ENCODE measurements around the gene RAF1.
A peak's percentile ranks its signal among the peaks of the same experiment; 100 is the strongest.

RAF1 gene

DNA sequence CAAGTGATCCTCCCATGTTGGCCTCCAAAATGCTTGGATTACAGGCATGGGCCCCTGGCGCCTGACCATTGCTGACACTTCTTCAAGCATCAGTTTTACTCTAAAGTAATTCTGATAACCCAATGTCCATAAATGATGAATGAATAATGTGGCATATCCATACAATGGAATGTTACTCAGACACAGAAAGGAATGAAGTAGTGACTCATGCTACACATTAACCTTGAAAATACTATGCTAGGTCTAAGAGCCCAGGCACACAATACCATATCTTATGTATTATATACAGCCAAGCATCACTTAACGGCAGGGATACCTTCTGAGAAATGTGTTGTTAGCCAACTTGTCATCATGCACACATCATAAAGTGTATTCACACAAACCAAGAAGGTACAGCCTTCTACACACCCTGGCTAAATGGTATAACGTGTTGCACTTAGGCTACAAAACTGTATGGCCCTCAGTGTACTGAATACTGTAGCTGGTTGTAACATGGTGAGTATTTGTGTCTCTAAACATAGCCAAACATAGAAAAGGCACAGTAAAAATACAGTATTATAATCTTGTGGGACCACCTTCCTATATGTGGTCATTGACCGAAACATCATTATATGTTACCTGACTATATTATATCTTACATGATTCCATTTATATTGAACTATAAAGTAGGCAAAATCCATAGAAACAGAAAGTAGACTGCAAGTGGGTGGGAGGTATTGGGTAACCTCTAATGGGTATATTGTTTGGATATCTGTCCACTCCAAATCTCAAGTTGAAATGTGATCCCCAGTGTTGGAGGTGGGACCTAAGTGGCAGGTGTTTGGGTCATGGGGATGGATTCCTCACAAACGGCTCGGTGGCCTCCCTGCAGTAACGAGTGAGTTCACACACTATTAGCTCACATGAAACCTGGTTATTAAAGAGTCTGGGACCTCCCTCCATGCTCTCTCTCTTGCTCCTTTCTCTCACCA, 75.6 kb downstream of the RAF1 start:
- peak in 1 of 2 experiments; percentile 43 for DNase-seq

DNA sequence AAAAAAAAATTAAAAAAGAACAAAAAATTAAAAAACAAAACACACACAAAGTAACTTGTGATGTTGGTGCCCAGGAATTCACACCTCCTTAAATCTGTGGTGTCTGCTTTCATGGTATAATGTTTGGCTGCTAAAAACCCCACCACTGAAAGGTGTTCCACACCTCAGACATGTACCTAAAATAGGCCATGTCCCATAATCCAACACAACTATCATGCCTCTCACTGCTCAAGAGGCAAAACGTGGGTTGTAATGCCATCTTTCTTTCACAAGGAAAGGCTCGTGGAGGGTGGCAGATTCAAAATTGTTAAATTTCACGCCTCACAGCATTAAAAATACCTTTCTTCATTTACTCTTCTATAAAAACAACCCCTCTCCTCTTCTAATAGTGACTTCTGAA, 77.5 kb downstream of the RAF1 start:
- no peak for DNase-seq

- DNase-seq = no peak
Measured at GRCh38 chr3:12585970-12586369, 77.9 kb downstream of the RAF1 start.

DNA sequence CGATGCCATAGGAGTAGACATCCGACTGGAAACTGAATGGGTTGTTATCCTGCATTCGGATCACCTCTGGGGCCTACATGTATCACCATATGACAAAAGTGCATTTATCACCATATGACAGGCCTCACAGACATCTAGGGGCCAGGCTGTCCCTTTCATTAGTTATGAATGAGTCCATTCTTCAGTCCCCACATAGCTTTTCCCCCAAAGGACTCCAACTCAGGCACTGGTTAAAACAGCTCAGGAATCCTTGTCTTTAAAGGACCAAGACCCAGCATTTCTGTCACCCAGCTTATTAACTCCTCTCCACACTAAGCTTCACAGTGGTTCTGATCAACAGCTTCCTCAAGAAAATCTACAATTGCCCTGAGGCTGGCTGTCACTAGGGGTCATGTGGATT, 78.7 kb downstream of the RAF1 start:
- DNase-seq = no peak

GRCh38 chr3:12584083-12584482, 79.8 kb downstream of the RAF1 start:
- no peak for DNase-seq

GRCh38 chr3:12583280-12583679, 80.6 kb downstream of the RAF1 start:
- DNase-seq = no peak

DNA sequence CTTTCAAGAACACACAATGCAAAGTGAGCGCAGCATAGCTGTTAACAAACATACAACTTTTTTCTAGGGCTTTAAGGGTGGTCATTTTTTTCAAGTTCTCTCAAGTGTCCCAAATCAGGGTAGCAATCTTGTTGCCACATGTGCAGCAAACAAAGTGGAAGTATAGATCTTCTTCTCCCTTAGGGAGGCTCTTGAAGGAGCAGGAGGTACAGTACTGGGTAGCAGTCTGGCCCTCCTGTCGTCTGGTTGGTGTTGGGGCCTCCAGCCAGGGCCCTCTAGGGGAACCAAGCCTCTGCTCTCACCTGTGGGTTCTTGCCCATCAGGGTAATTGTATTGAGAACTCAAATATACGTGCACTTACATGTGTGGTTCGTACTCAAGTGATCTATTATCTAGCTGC, 81.2 kb downstream of the RAF1 start:
- no peak for DNase-seq

- no peak for DNase-seq
Measured at GRCh38 chr3:12579905-12580304, 84.0 kb downstream of the RAF1 start.

DNA sequence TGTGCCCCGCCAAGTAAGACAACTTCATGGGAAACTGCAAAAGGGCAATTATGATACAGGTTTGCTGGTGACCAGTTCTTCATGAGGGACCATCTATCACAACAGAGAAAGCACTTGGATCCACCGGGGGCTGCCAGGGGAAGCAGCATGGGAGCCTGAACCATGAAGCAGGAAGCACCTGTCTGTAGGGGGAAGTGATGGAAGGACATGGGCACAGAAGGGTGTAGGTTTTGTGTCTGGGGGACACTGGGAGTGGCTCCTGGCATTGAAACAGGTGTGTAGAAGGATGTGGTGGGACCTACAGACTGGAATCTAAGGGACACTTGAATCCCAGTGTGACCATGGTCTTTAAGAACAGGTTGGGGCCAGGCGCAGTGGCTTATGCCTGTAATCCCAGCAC, 84.5 kb downstream of the RAF1 start:
- no peak for DNase-seq

- DNase-seq = no peak
Measured at GRCh38 chr3:12578742-12579141, 85.2 kb downstream of the RAF1 start.

DNA sequence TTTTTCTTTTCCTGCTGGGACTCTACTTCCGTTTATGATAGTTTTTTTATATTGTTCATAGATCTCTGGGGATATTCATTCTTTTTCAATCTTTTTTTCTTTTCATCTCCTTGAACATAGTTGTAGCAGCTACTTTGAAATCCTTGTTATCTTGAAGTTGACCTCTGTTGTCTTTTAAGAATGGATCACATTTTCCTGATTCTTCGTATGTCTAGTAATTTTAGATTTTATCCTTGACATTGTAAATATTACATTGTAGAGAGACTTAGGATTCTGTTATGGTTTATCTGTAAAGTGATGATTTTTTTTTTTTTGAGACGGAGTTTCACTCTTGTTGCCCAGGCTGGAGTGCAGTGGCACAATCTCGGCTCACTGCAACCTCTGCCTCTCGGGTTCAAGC, 86.5 kb downstream of the RAF1 start:
- no peak for DNase-seq

GRCh38 chr3:12574661-12575060, 89.3 kb downstream of the RAF1 start:
- DNase-seq = no peak

DNA sequence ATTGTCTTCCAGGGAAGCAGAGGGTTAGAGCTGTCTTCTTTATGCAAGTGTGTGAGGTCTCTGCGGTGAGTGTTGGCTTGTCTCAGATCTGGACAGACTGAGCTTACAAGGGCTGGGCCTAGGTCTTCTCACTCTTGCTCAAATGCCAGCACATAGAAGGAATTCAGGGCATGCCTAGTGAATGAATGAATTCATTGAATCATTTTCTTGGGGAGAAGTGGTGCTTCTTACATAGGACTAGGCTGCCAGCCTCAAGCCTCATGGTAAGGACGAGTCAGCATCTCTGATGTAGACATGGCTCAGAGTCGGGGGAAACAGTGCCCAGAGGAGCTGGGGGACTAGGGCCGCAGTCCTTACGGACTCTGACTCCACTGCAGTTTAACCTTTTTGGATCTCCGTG, 89.8 kb downstream of the RAF1 start:
- no peak for DNase-seq

DNA sequence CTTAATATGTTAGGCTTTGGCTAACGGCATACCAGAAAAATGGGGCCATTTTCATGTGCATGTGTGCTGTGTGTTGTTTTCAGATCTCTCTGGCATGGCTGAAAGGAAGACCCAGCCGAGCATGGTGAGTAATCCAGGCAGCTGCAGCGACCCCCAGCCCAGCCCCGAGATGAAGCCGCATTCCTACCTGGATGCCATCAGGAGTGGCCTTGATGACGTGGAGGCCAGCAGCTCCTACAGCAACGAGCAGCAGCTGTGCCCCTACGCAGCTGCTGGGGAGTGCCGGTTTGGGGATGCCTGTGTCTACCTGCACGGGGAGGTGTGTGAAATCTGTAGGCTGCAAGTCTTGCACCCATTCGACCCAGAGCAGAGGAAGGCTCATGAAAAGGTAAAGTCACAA, 91.9 kb downstream of the RAF1 start:
- no peak for DNase-seq

DNA sequence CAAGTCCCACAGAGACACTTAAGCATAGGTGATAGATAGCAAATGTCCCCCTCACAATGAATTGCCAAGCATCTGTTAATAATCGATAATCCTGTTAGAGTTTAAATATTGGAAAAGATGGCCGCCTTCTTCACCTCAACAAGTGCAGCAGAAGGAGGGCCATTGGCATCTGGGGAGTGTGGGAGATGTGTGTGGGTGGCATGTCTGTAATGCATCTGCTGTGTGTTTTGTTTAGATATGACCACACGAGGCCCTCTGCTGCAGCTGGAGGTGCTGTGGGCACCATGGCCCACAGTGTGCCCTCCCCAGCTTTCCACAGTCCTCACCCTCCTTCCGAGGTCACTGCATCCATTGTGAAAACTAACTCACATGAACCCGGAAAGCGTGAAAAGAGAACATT, 94.1 kb downstream of the RAF1 start:
- no peak for DNase-seq

GRCh38 chr3:12568747-12569146, 95.2 kb downstream of the RAF1 start:
- no peak for DNase-seq

DNA sequence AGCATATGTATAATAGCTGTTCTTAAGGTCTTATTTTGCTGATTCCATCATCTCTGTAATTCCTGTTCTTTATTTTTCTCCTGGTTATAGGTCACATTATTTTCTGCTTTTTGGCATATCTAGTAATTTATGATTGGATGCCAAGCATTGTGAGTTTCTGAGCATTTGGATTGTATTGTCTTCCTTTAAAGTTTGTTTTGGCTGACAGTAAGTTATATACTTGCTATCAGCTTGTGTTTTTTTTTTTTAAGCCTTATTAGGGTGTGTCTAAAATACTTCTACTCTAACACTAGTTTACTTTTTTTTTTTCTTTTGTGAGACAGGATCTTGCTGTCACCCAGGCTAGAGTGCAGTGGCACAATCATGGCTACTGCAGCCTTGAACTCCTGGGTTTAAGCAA, 96.9 kb downstream of the RAF1 start:
- no peak for DNase-seq

DNA sequence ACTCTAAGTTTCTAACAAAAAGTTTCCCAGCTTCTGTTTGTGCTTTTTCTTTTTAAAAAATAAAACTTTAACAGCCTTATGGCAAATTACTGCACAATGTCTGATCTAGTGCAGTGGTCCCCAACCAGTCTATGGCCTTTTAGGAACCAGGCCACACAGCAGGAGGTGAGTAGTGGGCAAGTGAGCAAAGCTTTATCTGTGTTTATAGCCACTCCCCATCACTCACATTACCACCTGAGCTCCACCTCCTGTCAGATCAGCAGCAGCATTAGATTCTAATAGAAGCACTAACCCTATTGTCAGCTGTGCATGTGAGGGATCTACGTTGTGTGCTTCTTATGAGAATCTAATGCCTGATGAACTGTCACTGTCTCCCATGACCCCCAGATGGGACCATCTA, 101.5 kb downstream of the RAF1 start:
- no peak for DNase-seq

DNA sequence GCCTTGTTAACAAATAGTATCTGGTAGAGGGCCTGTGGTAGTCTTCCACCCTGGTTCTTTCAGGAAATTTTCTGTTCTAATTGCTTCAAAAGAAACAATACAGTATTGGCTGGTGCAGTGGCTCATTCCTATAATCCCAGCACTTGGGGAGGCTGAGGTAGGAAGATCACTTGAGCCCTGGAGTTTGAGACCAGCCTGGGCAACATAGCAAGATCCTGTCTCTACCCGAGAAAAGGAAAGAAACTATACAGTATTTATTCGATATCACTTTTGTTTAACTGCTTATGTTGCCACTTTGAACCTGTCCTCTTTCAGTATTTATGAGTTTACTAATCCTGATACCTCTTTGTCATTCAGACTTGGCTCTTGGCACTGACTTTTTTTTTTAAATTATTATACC, 102.5 kb downstream of the RAF1 start:
- no peak for DNase-seq

DNA sequence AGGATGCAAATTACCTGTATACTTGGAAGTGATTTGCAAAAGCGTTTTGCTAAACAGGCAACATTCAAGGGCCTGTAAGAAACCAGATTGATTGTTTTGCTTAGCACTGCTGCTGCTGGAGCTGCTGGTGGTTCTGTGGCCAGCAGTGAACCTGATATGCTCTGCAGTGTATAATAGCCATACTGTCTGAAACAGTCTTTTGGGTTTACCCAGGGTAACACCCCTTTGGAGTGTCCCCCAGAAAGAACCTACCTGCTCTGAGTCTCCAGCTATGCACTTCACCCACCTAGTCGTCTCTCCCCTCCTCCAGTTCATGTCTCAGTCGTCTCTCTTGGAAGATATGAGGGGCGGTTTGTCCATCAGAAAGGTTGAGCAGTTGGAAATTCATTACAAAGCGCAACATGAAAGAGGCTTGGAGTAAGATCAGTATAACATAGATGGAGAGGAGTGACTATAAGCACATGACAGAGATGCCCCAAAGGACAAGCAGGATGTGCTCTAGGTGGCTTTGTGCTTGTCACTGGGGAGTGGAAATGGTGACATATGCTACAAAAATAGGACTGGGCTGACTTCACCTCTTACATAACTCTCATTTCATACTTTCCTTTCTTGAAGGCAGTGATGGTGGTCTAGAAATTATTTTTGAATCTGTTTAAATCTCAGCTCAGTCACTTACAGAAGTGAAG, 103.3 kb downstream of the RAF1 start:
- DNase-seq = no peak

DNA sequence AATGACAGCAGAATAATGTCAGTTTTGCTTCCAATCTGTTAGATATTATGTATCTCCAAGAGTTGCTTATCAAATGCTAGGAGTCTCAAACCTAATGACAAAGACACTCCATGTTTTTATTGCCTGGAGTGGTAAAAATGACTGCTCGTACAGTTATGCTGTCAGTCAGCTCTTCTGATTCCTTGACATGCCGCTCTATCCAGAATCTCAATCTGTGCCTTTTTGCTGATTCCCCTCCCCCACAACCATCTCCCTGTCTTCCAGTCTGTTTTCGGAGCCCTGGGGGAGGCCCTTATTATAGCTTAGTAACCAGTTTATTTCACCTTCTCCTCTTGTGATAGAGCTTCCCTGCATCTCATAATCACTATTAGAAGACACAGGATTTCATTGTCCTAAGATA, 104.4 kb downstream of the RAF1 start:
- no peak for DNase-seq

DNA sequence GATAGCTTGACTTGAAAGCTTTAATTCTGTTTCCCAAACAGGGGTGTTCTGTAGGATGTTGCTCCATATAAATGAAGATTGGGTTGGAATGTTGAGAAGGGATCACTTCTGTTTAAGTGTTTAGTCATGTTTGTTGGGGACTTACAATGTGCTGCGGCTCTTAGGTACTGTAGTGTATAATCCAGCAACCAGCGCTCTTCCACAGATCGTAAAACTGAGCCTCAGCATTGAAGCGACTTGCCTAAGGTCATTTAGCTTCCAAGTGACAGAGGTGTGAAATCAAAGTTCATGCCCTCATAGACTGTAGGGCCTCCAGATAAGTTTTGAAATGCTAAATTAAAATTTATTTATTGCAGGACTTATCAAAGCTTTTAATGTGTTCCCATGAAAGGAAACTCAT, 105.2 kb downstream of the RAF1 start:
- no peak for DNase-seq

DNA sequence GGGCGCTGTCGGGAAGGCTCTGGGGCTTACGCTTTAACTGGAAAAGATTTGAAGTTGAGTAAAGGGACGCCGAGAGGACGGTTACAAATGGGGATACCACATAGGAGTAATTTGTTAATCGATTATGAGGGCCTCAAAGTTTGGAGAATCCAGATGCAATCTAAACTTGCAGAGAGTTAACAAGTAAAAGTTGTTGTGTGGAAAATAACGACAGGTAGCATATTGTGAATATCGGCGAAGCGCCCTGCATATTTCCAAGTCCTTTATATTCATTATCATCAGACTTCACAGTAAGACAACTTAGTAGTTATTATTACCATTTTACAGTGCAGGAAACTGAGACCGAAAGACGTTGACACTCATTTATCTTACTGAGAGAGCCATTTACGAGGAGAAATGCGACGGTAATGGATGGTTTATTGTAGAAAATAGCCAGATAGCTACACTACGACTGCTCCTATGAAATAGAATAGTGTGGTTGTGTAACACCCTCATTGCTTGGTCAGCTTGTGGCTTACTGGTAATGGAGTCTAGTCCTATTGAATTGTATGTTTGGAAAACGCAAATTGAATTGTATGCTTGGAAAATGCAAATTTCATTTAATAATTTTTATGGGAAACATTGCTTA, 106.3 kb downstream of the RAF1 start:
- DNase-seq = no peak
